DOHH2 (cell line): ENCODE results near the gene OBSCN.

Experiments used
- H3F3A ChIP-seq: fragments of 200-600 bp; sonication (generic), shearing (Covaris generic); 2 replicates; pipeline ENCODE4 v1.6.0; 2016; ENCODE audit warnings: antibody characterized with exemption, mild to moderate bottlenecking; ENCODE audit not compliant: control insufficient read depth, insufficient read depth
- H3K27ac ChIP-seq: fragments of 200-600 bp; sonication (generic); 2 replicates; pipeline ENCODE4 v1.5.1; 2014; ENCODE audit warnings: low read depth, mild to moderate bottlenecking, low read length, moderate library complexity
- H3K27me3 ChIP-seq: fragments of 200-600 bp; sonication (generic); 2 replicates; pipeline ENCODE4 v1.6.1; 2014; ENCODE audit warnings: mild to moderate bottlenecking, low read length, mixed read lengths; ENCODE audit not compliant: control insufficient read depth
- H3K36me3 ChIP-seq: fragments of 200-600 bp; sonication (generic); 2 replicates; pipeline ENCODE4 v1.6.1; 2014; ENCODE audit warnings: mild to moderate bottlenecking, low read length, moderate library complexity, mixed read lengths; ENCODE audit not compliant: control insufficient read depth
- H3K4me1 ChIP-seq: fragments of 200-600 bp; sonication (generic); 2 replicates; pipeline ENCODE4 v1.6.1; 2014; ENCODE audit warnings: mild to moderate bottlenecking, low read length, mixed read lengths; ENCODE audit not compliant: control insufficient read depth
- H3K4me2 ChIP-seq: fragments of 200-600 bp; sonication (generic); 2 replicates; pipeline ENCODE4 v1.6.0; 2014; ENCODE audit warnings: mild to moderate bottlenecking, low read length, moderate library complexity
- H3K4me3 ChIP-seq: fragments of 200-600 bp; sonication (generic); 2 replicates; pipeline ENCODE4 v1.5.1; 2014; ENCODE audit warnings: mild to moderate bottlenecking, low read length, mixed read lengths
- H3K79me2 ChIP-seq: fragments of 200-600 bp; sonication (generic); 2 replicates; pipeline ENCODE4 v1.6.1; 2014; ENCODE audit warnings: mild to moderate bottlenecking, low read length, mixed read lengths; ENCODE audit not compliant: control insufficient read depth
- H3K9me2 ChIP-seq: fragments of 200-600 bp; sonication (generic); replicated peaks from 2 replicates; pipeline ENCODE4 v1.6.1; 2014; ENCODE audit warnings: mild to moderate bottlenecking, low read length, mixed read lengths; ENCODE audit not compliant: control insufficient read depth
- H3K9me3 ChIP-seq: fragments of 200-600 bp; sonication (generic); 2 replicates; pipeline ENCODE4 v1.6.1; 2014; ENCODE audit warnings: antibody characterized with exemption, low read length, mixed read lengths; ENCODE audit not compliant: control insufficient read depth, insufficient read depth
- H4K20me1 ChIP-seq: fragments of 200-600 bp; sonication (generic); 2 replicates; pipeline ENCODE4 v1.6.0; 2014; ENCODE audit warnings: low read depth, mild to moderate bottlenecking, antibody characterized with exemption, low read length, moderate library complexity; ENCODE audit not compliant: control insufficient read depth, insufficient read depth
- EZH2phosphoT487 ChIP-seq: fragments of 200-600 bp; sonication (generic); IDR thresholded peaks from 2 replicates; pipeline ENCODE4 v1.6.1; 2017; ENCODE audit warnings: borderline replicate concordance, mild to moderate bottlenecking, antibody characterized with exemption, low read length, moderate library complexity, mixed read lengths
- TF ChIP-seq, protein P1 (sequence below): fragments of 200-600 bp; sonication (generic); IDR thresholded peaks from one replicate; pipeline ENCODE4 v1.5.1; 2014; ENCODE audit warnings: antibody characterized with exemption, mild to moderate bottlenecking, low read depth, low read length; ENCODE audit not compliant: poor library complexity, severe bottlenecking

Gene OBSCN

GRCh38 chr1:228313536-228314277 lies 105.9 kb downstream of the OBSCN start:
- Histone ChIP-seq H3K4me2 (no peak overlapping the region), H4K20me1 (no peaks in the 10 kb centered on the region), H3K27me3 (no peaks in the 10 kb centered on the region)

DNA sequence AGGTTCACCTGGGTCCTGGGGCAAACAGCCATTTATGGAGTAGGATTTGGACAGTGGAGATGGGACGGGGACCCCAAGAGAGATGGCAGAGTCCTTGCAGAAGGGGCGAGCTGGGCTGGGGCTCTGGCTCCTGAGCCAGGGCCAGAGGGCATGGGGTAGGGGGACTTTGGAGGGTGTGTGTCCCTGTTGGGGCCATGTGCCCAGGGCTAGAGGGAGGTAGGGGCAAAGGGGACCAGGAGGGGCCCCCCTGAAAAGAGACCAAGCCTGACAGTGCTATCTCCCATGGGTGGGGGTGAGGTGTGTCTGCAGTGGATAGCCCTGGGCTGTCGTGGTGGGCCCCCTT lies 106.4 kb downstream of the OBSCN start:
- H3K4me2 ChIP-seq = no peak overlapping the region
- H3K9me2 ChIP-seq = no peaks in the 10 kb centered on the region
- no peak for TF ChIP-seq EZH2phosphoT487
- TF ChIP-seq, protein P1, sequence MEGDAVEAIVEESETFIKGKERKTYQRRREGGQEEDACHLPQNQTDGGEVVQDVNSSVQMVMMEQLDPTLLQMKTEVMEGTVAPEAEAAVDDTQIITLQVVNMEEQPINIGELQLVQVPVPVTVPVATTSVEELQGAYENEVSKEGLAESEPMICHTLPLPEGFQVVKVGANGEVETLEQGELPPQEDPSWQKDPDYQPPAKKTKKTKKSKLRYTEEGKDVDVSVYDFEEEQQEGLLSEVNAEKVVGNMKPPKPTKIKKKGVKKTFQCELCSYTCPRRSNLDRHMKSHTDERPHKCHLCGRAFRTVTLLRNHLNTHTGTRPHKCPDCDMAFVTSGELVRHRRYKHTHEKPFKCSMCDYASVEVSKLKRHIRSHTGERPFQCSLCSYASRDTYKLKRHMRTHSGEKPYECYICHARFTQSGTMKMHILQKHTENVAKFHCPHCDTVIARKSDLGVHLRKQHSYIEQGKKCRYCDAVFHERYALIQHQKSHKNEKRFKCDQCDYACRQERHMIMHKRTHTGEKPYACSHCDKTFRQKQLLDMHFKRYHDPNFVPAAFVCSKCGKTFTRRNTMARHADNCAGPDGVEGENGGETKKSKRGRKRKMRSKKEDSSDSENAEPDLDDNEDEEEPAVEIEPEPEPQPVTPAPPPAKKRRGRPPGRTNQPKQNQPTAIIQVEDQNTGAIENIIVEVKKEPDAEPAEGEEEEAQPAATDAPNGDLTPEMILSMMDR = no peak
- H3K79me2 ChIP-seq = no peaks in the 10 kb centered on the region
- no peaks in the 10 kb centered on the region for H3K27me3 ChIP-seq
- no peaks in the 10 kb centered on the region for H3F3A ChIP-seq
- no peaks in the 10 kb centered on the region for H3K4me1 ChIP-seq
- H4K20me1 ChIP-seq = no peaks in the 10 kb centered on the region
- H3K36me3 ChIP-seq = no peaks in the 10 kb centered on the region
- no peak overlapping the region for H3K27ac ChIP-seq
- no peak overlapping the region for H3K4me3 ChIP-seq
- H3K9me3 ChIP-seq = peaks cover 15% of the 10 kb centered on the region; the same call in 1 of the 2 replicates

More at GRCh38 chr1:228313536-228314277, 105.9 kb downstream of the OBSCN start:
- Histone ChIP-seq H3K36me3 (no peaks in the 10 kb centered on the region), H3K79me2 (no peaks in the 10 kb centered on the region), H3K27ac (no peak overlapping the region), H3K9me3 (peaks cover 15% of the 10 kb centered on the region; the same call in 1 of the 2 replicates), H3K9me2 (no peaks in the 10 kb centered on the region), H3K4me3 (no peak overlapping the region), H3K4me1 (no peaks in the 10 kb centered on the region), H3F3A (no peaks in the 10 kb centered on the region)
- TF ChIP-seq, protein P1 = no peak
- TF ChIP-seq EZH2phosphoT487 = no peak

DNA sequence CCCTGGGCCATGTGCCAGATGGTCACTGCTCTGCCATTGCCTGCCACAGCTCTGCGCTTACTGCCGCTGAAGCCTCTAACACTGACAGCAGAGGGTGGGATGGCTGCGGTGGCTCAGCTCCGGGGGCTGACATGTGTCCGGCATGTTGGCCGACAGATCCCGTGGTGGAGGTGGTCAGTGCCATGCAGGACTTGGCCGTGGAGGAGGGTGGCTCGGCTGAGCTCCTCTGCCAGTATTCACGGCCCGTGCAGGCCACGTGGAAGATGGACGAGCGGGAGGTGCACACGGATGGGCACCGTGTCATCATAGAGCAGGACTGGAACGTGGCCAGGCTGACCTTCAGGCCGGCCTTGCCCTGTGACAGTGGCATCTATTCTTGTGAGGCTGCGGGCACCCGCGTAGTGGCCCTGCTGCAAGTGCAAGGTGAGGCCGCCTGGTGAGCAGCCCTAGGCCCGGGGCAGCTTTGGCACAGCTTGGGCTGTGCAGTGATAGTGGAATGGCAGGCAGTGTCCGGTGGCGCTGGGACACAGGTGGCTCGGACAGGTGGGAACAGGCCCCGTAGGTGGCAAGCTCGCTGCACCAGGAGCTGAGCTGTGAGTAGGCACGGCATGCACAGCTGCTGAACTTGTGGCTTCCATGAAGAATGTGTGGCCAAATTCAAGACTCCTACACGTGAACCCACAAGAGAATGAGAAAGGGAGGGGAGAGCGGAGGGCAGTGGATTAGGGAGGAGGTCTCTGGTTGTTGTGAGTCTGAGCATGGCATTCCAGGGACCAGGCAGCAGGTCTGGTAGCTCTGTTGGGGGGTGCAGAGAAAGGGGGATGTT lies 107.0 kb downstream of the OBSCN start:
- Histone ChIP-seq H3K27me3 (no peaks in the 10 kb centered on the region), H3K4me2 (no peak overlapping the region), H3K4me1 (no peaks in the 10 kb centered on the region), H3K9me3 (peaks cover 15% of the 10 kb centered on the region; the same call in 1 of the 2 replicates), H4K20me1 (no peaks in the 10 kb centered on the region), H3K27ac (no peak overlapping the region), H3F3A (no peaks in the 10 kb centered on the region), H3K4me3 (no peak overlapping the region), H3K36me3 (no peaks in the 10 kb centered on the region), H3K79me2 (no peaks in the 10 kb centered on the region), H3K9me2 (no peaks in the 10 kb centered on the region)
- TF ChIP-seq, protein P1 = no peak
- TF ChIP-seq EZH2phosphoT487 = no peak
